PC-3 (cell line): ENCODE results near the gene PPP2R1B. TPM values are rescaled to one million over a fixed set of nuclear protein-coding genes. Genes with fewer than 3 reads are reported as not detected.

Experiments
- ATAC-seq: fragments of 200-7000 bp; cut with Tn5 transposase; 2 replicates; pipeline ENCODE4 v1.9.1; 2020; ENCODE audit warnings: mild to moderate bottlenecking, moderate library complexity
- BruUV-seq: library from RNA; stranded (reverse); fragments of 400-500 nt; replicated peaks from 2 replicates; lab custom pipeline; 2021; lab: Mats Ljungman, UMichigan
- CTCF ChIA-PET: fragments of 300-600 bp; sonication (Branson Sonifier 250); formaldehyde crosslinking; loops from one replicate; lab custom pipeline; 2022; ENCODE audit warnings: antibody characterized with exemption; lab: Charles Lee
- POLR2A ChIA-PET: fragments of 300-600 bp; sonication (Branson Sonifier 250); formaldehyde crosslinking; loops from one replicate; lab custom pipeline; 2022; ENCODE audit warnings: antibody characterized with exemption; ENCODE audit not compliant: unreplicated experiment; lab: Charles Lee
- DNase-seq: peaks from one replicate; pipeline ENCODE4 v3.0.0-alpha.2; 2015
- H2AFZ ChIP-seq: fragments of 300-600 bp; sonication (generic); 2 replicates; pipeline ENCODE4 v1.6.0; 2016; ENCODE audit warnings: antibody characterized with exemption, low read length
- H3F3A ChIP-seq: fragments of 300-600 bp; sonication (generic); one replicate; pipeline ENCODE4 v1.6.0; 2017; ENCODE audit warnings: antibody characterized with exemption, low read length, control low read depth, mild to moderate bottlenecking; ENCODE audit not compliant: unreplicated experiment
- H3K27ac ChIP-seq: fragments of 300-600 bp; sonication (generic); 2 replicates; pipeline ENCODE4 v1.5.1; 2016; ENCODE audit warnings: mild to moderate bottlenecking, low read length
- H3K27me3 ChIP-seq: fragments of 300-600 bp; sonication (generic); 2 replicates; pipeline ENCODE4 v1.6.1; 2016; ENCODE audit warnings: low read length, mixed read lengths
- H3K36me3 ChIP-seq: fragments of 300-600 bp; sonication (generic); 2 replicates; pipeline ENCODE4 v1.6.1; 2016; ENCODE audit warnings: low read depth, mixed run types, low read length, mixed read lengths
- H3K4me1 ChIP-seq: fragments of 300-600 bp; sonication (generic); 2 replicates; pipeline ENCODE4 v1.5.1; 2016; ENCODE audit warnings: low read length; ENCODE audit not compliant: insufficient read depth
- H3K4me2 ChIP-seq: fragments of 300-600 bp; sonication (generic); 2 replicates; pipeline ENCODE4 v1.6.0; 2016; ENCODE audit warnings: low read length
- H3K4me3 ChIP-seq: fragments of 300-600 bp; sonication (generic); 2 replicates; pipeline ENCODE4 v1.5.1; 2016; ENCODE audit warnings: mild to moderate bottlenecking, low read length, mixed read lengths
- H3K79me2 ChIP-seq: fragments of 300-600 bp; sonication (generic); 2 replicates; pipeline ENCODE4 v1.6.1; 2017; ENCODE audit warnings: low read length, mixed read lengths
- H3K9ac ChIP-seq: fragments of 300-600 bp; sonication (generic); 2 replicates; pipeline ENCODE4 v1.6.0; 2016; ENCODE audit warnings: mild to moderate bottlenecking, low read length
- H3K9me2 ChIP-seq: fragments of 300-600 bp; sonication (generic); replicated peaks from 2 replicates; pipeline ENCODE4 v1.6.1; 2016; ENCODE audit warnings: mixed run types, low read length, mixed read lengths
- H3K9me3 ChIP-seq: fragments of 300-600 bp; sonication (generic); 2 replicates; pipeline ENCODE4 v1.6.1; 2016; ENCODE audit warnings: low read length, mixed read lengths
- H4K20me1 ChIP-seq: fragments of 300-600 bp; sonication (generic); 2 replicates; pipeline ENCODE4 v1.6.1; 2016; ENCODE audit warnings: low read length, mixed read lengths
- CTCF ChIP-seq: fragments of 300-600 bp; sonication (generic); conservative IDR thresholded peaks from 2 replicates; pipeline ENCODE4 v1.5.1; 2017; ENCODE audit warnings: antibody characterized with exemption, low read depth, mild to moderate bottlenecking, low read length
- EZH2 ChIP-seq: fragments of 300-600 bp; sonication (generic); IDR thresholded peaks from one replicate; pipeline ENCODE4 v1.6.1; 2017; ENCODE audit warnings: antibody characterized with exemption, mild to moderate bottlenecking, low read length; ENCODE audit not compliant: unreplicated experiment
- EZH2phosphoT487 ChIP-seq: fragments of 300-600 bp; sonication (generic); IDR thresholded peaks from 2 replicates; pipeline ENCODE4 v1.6.1; 2018; ENCODE audit warnings: mild to moderate bottlenecking, antibody characterized with exemption, low read length, borderline replicate concordance
- intact Hi-C: fragments of 100-400 bp; cut with micrococcal nuclease; formaldehyde crosslinking; loops from 2 replicates; pipeline ENCODE4 v1.9.0; 2023
- total RNA-seq: library from RNA; depleted of rRNA; stranded (reverse); fragments of >200 nt; gene quantifications from 2 replicates; pipeline ENCODE4 v1.2.3, GENCODE V29; 2014

Gene PPP2R1B
- total RNA-seq, 1 experiment from 2014 or later = 41.5 TPM

GRCh38 chr11:111694851-111695250 lies 71.3 kb downstream of the PPP2R1B start:
- Histone ChIP-seq H3K4me3 (no peak overlapping the region), H3K79me2 (no peaks in the 10 kb centered on the region), H3K9me2 (no peaks in the 10 kb centered on the region), H3K4me2 (no peak overlapping the region), H2AFZ (no peak overlapping the region), H3K9me3 (no peaks in the 10 kb centered on the region), H3F3A (no peaks in the 10 kb centered on the region), H3K27ac (no peak overlapping the region), H3K36me3 (no peaks in the 10 kb centered on the region), H4K20me1 (no peaks in the 10 kb centered on the region), H3K9ac (no peak overlapping the region), H3K27me3 (no peaks in the 10 kb centered on the region), H3K4me1 (peaks cover 7% of the 10 kb centered on the region; the same call in 1 of the 2 replicates)
- no peak for DNase-seq
- no peak; the same call in 1 of the 2 replicates for ATAC-seq
- intact Hi-C loops = no loop called here
- POLR2A ChIA-PET = interaction anchor here (0.9 kb wide), 1 partner anchor 72 kb away, joined by 7 read pairs; no protein-coding TSS in a partner anchor
- CTCF ChIA-PET = no interaction called here
- BruUV-seq = no TSS peak
- no peak for TF ChIP-seq EZH2phosphoT487
- TF ChIP-seq EZH2 = no peak
- TF ChIP-seq CTCF = no peak

GRCh38 chr11:111693224-111693937 lies 72.8 kb downstream of the PPP2R1B start:
- DNase-seq = no peak
- Histone ChIP-seq H3K9ac (no peak overlapping the region), H3K4me2 (no peak overlapping the region), H3K36me3 (peaks cover 8% of the 10 kb centered on the region; the same call in 1 of the 2 replicates), H3K27me3 (no peaks in the 10 kb centered on the region), H4K20me1 (no peaks in the 10 kb centered on the region), H2AFZ (no peak overlapping the region), H3K9me2 (no peaks in the 10 kb centered on the region), H3K9me3 (no peaks in the 10 kb centered on the region), H3K27ac (no peak overlapping the region), H3K4me3 (no peak overlapping the region), H3K4me1 (peaks cover 7% of the 10 kb centered on the region; the same call in 1 of the 2 replicates), H3F3A (no peaks in the 10 kb centered on the region), H3K79me2 (no peaks in the 10 kb centered on the region)
- CTCF ChIA-PET = no interaction called here
- POLR2A ChIA-PET = no interaction called here
- TF ChIP-seq CTCF = no peak
- ATAC-seq = no peak
- no TSS peak for BruUV-seq
- intact Hi-C loops = no loop called here

GRCh38 chr11:111691741-111692140 lies 74.4 kb downstream of the PPP2R1B start:
- ATAC-seq (no peak), DNase-seq (no peak)
- BruUV-seq = no TSS peak
- intact Hi-C loops = no loop called here
- Histone ChIP-seq H3K27me3 (no peaks in the 10 kb centered on the region), H2AFZ (no peak overlapping the region), H3K9ac (no peak overlapping the region), H3K9me2 (no peaks in the 10 kb centered on the region), H3K9me3 (no peaks in the 10 kb centered on the region), H3K36me3 (peaks cover 14% of the 10 kb centered on the region), H3K4me1 (peaks cover 7% of the 10 kb centered on the region; the same call in 1 of the 2 replicates), H4K20me1 (no peaks in the 10 kb centered on the region), H3K4me3 (no peak overlapping the region), H3K4me2 (no peak overlapping the region), H3F3A (no peaks in the 10 kb centered on the region), H3K79me2 (no peaks in the 10 kb centered on the region), H3K27ac (no peak overlapping the region)
- POLR2A ChIA-PET = no interaction called here
- TF ChIP-seq EZH2 (no peak), CTCF (no peak), EZH2phosphoT487 (no peak)
- CTCF ChIA-PET = no interaction called here
